Tibial nerve (tissue), 4 donors: ENCODE measurements around the gene TKT.

Experiments used
- EP300 ChIP-seq, 2 donors: sonication (generic); formaldehyde crosslinking; IDR thresholded peaks; one replicate each; pipeline ENCODE4 v1.6.1; 2017; ENCODE audit warnings: antibody characterized with exemption in 2 of 2, mild to moderate bottlenecking in 1 of 2
- POLR2A ChIP-seq, 2 donors: fragments of 450-650 bp; IDR thresholded peaks; one replicate each; pipeline ENCODE4 v1.6.1; 2017; ENCODE audit warnings: antibody characterized with exemption in 2 of 2, mild to moderate bottlenecking in 2 of 2, moderate library complexity in 2 of 2
- TF ChIP-seq, protein P1 (sequence below), 5 experiments: fragments of 200-600 bp in 3 of 5; fragments of 450-650 bp in 2 of 5; sonication (generic) in 3 of 5; IDR thresholded peaks; one replicate each; pipeline ENCODE4 v1.5.1; 2016 to 2019; ENCODE audit warnings: antibody characterized with exemption in 5 of 5, mild to moderate bottlenecking in 3 of 5, moderate library complexity in 2 of 5

DNA sequence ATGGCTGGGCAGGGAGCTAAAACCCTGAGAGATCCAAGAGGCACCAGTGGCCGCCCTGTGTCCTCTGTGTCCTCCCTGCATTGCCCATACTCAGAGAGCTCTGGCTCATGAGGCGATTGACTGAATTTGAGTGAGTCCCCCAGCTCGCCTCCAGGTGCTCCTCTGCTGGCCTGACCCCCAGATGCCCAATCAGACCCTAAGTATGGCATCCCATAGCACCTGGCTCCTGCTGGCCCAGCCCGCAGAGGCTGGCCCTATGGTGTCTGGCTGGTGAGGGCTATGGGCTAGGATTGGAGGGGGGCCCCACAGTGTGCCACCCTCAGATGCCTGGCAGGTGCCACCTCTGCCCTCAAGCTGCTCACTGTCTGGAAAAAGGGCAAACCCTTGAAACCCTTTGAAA, 1.6 kb upstream of the TKT start:
- TF ChIP-seq, protein P1, sequence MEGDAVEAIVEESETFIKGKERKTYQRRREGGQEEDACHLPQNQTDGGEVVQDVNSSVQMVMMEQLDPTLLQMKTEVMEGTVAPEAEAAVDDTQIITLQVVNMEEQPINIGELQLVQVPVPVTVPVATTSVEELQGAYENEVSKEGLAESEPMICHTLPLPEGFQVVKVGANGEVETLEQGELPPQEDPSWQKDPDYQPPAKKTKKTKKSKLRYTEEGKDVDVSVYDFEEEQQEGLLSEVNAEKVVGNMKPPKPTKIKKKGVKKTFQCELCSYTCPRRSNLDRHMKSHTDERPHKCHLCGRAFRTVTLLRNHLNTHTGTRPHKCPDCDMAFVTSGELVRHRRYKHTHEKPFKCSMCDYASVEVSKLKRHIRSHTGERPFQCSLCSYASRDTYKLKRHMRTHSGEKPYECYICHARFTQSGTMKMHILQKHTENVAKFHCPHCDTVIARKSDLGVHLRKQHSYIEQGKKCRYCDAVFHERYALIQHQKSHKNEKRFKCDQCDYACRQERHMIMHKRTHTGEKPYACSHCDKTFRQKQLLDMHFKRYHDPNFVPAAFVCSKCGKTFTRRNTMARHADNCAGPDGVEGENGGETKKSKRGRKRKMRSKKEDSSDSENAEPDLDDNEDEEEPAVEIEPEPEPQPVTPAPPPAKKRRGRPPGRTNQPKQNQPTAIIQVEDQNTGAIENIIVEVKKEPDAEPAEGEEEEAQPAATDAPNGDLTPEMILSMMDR (IDR thresholded peaks at IDR 0.05), result no peak
- no peak for TF ChIP-seq POLR2A (IDR thresholded peaks at IDR 0.05)
- TF ChIP-seq EP300 (IDR thresholded peaks at IDR 0.05), result no peak
